Stimulated activated CD8-positive, alpha-beta memory T cell treated with anti-CD3 and anti-CD28 coated beads, Interleukin-12 subunit alpha, Interleukin-12 subunit beta, amount 100 ng/mL, for 24 hours (primary cell): Measurements from ENCODE around the gene NAA80.
"Not testable (repeated sequence)": the region's sequence is repeated elsewhere in the genome, so short reads cannot be mapped to it uniquely, and the experiment has no call there.

ENCODE experiments used
- DNase-seq: peaks from one replicate; pipeline ENCODE4 v3.0.0-alpha.2; 2020; ENCODE audit errors: extremely low read depth

Gene NAA80

GRCh38 chr3:50290161-50290641, 9.0 kb downstream of the NAA80 start:
- DNase-seq, result no peak

GRCh38 chr3:50289130-50289529, 10.1 kb downstream of the NAA80 start:
- no peak for DNase-seq

GRCh38 chr3:50288387-50289007, 10.7 kb downstream of the NAA80 start:
- no peak for DNase-seq

- no peak for DNase-seq
These were observed 11.9 kb downstream of the NAA80 start for GRCh38 chr3:50287262-50287661.

- DNase-seq, result no peak
These were observed 12.6 kb downstream of the NAA80 start for GRCh38 chr3:50286322-50287227.

- not testable (repeated sequence) for DNase-seq
These were observed 15.1 kb downstream of the NAA80 start for GRCh38 chr3:50284121-50284520.

GRCh38 chr3:50279255-50280016, 19.8 kb downstream of the NAA80 start:
- no peak for DNase-seq

GRCh38 chr3:50278880-50279224, 20.4 kb downstream of the NAA80 start, which contains the start of gene LSMEM2:
Gene LSMEM2, plus strand, starts transcription at chr3:50279087. Its CDS starts 27 bp downstream, at chr3:50279114.
- no peak for DNase-seq

GRCh38 chr3:50278123-50278879, 20.9 kb downstream of the NAA80 start:
- DNase-seq, result no peak

- DNase-seq, result no peak
These were observed 22.5 kb downstream of the NAA80 start for GRCh38 chr3:50276762-50277101.

GRCh38 chr3:50275996-50276761, 23.0 kb downstream of the NAA80 start:
- DNase-seq, result no peak

- DNase-seq, result no peak
These were observed 23.8 kb downstream of the NAA80 start for GRCh38 chr3:50275141-50275995.

GRCh38 chr3:50274371-50275104, 24.7 kb downstream of the NAA80 start:
- DNase-seq, result peak; percentile 40

- DNase-seq, result no peak
These were observed 25.5 kb downstream of the NAA80 start for GRCh38 chr3:50273689-50274065.

- peak; percentile 55 for DNase-seq
These were observed 26.1 kb downstream of the NAA80 start for GRCh38 chr3:50272911-50273688.

GRCh38 chr3:50272538-50272910, 26.7 kb downstream of the NAA80 start:
- not testable (repeated sequence) for DNase-seq

- DNase-seq, result no peak
These were observed 27.8 kb downstream of the NAA80 start for GRCh38 chr3:50271314-50271936.
